ENCODE results near the gene NTN4. TPM values are rescaled to one million over a fixed set of nuclear protein-coding genes. Genes with fewer than 3 reads are reported as not detected.
A peak's percentile ranks its signal among the peaks of the same experiment; 100 is the strongest.
"Not testable (repeated sequence)": the region's sequence is repeated elsewhere in the genome, so short reads cannot be mapped to it uniquely, and the experiment has no call there.

NTN4 gene
- total RNA-seq, 1 experiment from 2014 or later, result 0.58 TPM

GRCh38 chr12:95623554-95624170 is 166.9 kb downstream of the NTN4 start:
- DNase-seq (ENCODE audit: low read depth, low spot score), result peak; percentile 88
- in situ Hi-C loops (cut with HindIII; ENCODE audit: low pct_unique_long_range_greater_than_20kb, low sequenced_read_pairs), result no loop called here

GRCh38 chr12:95622879-95623278 is 167.7 kb downstream of the NTN4 start:
- in situ Hi-C loops (cut with HindIII; ENCODE audit: low pct_unique_long_range_greater_than_20kb, low sequenced_read_pairs), result no loop called here

GRCh38 chr12:95621725-95622124 is 168.8 kb downstream of the NTN4 start:
- no peak for DNase-seq (ENCODE audit: low read depth, low spot score)
- in situ Hi-C loops (cut with HindIII; ENCODE audit: low pct_unique_long_range_greater_than_20kb, low sequenced_read_pairs), result no loop called here

More at GRCh38 chr12:95622879-95623278, 167.7 kb downstream of the NTN4 start:
- no peak for DNase-seq (ENCODE audit: low read depth, low spot score)

GRCh38 chr12:95620171-95620570 is 170.4 kb downstream of the NTN4 start:
- in situ Hi-C loops (cut with HindIII; ENCODE audit: low pct_unique_long_range_greater_than_20kb, low sequenced_read_pairs), result no loop called here
- no peak for DNase-seq (ENCODE audit: low read depth, low spot score)

- in situ Hi-C loops (cut with HindIII; ENCODE audit: low pct_unique_long_range_greater_than_20kb, low sequenced_read_pairs); DNase-seq (ENCODE audit: low read depth, low spot score): not testable (repeated sequence)
These were observed 174.1 kb downstream of the NTN4 start for GRCh38 chr12:95616470-95616869.

GRCh38 chr12:95615749-95616148 is 174.8 kb downstream of the NTN4 start:
- in situ Hi-C loops (cut with HindIII; ENCODE audit: low pct_unique_long_range_greater_than_20kb, low sequenced_read_pairs), result no loop called here
- no peak for DNase-seq (ENCODE audit: low read depth, low spot score)

- in situ Hi-C loops (cut with HindIII; ENCODE audit: low pct_unique_long_range_greater_than_20kb, low sequenced_read_pairs), result no loop called here
These were observed 176.1 kb downstream of the NTN4 start for GRCh38 chr12:95614390-95614982.

GRCh38 chr12:95613021-95613420 is 177.5 kb downstream of the NTN4 start:
- no peak for DNase-seq (ENCODE audit: low read depth, low spot score)

More at GRCh38 chr12:95614390-95614982, 176.1 kb downstream of the NTN4 start:
- no peak for DNase-seq (ENCODE audit: low read depth, low spot score)

GRCh38 chr12:95611676-95612309 is 178.8 kb downstream of the NTN4 start:
- in situ Hi-C loops (cut with HindIII; ENCODE audit: low pct_unique_long_range_greater_than_20kb, low sequenced_read_pairs), result no loop called here
- no peak for DNase-seq (ENCODE audit: low read depth, low spot score)

More at GRCh38 chr12:95613021-95613420, 177.5 kb downstream of the NTN4 start:
- in situ Hi-C loops (cut with HindIII; ENCODE audit: low pct_unique_long_range_greater_than_20kb, low sequenced_read_pairs), result no loop called here

GRCh38 chr12:95608252-95609033 is 182.1 kb downstream of the NTN4 start:
- in situ Hi-C loops (cut with HindIII; ENCODE audit: low pct_unique_long_range_greater_than_20kb, low sequenced_read_pairs), result no loop called here
- no peak for DNase-seq (ENCODE audit: low read depth, low spot score)

Small RNA genes within 50 kb of the gene (small RNA-seq; reads per million reads assigned to genes)
- gene RF00019, result 0 reads per million in 2 experiments
- gene RNU6-247P, result 0 reads per million in 2 experiments

Other genes starting within 250 kb of the NTN4 start
- 0.21 and 0.45 TPM in 2 replicates for gene USP44, start 239.3 kb downstream of the NTN4 start, total RNA-seq (2014; rRNA removed; shearing (Covaris generic))
- 15.8 and 17.9 TPM in 2 replicates for gene SNRPF, start 68.2 kb upstream of the NTN4 start, total RNA-seq (2014; rRNA removed; shearing (Covaris generic))
- 0.16 TPM in 1 of 2 replicates, not detected in the other for gene CCDC38, start 151.8 kb upstream of the NTN4 start, total RNA-seq (2014; rRNA removed; shearing (Covaris generic))
- gene AMDHD1, start 152.6 kb upstream of the NTN4 start, total RNA-seq (2014; rRNA removed; shearing (Covaris generic)), result 1.1 and 1.2 TPM in 2 replicates
- gene HAL, start 205.6 kb upstream of the NTN4 start, total RNA-seq (2014; rRNA removed; shearing (Covaris generic)), result not detected in 2 replicates
- gene LTA4H, start 244.8 kb upstream of the NTN4 start, total RNA-seq (2014; rRNA removed; shearing (Covaris generic)), result 85.2 and 88.4 TPM in 2 replicates

Measured in SK-MEL-5 (cell line).